HG02610 (cell line): ENCODE measurements around the gene CD80.

Experiments used
- ATAC-seq: cut with Tn5 transposase; IDR thresholded peaks from one replicate; pipeline ENCODE4 v1.9.1; 2021; ENCODE audit warnings: mild to moderate bottlenecking, moderate library complexity; ENCODE audit not compliant: unreplicated experiment

The CD80 gene

GRCh38 chr3:119500265-119500664 is 59.1 kb downstream of the CD80 start:
- no peak for ATAC-seq

GRCh38 chr3:119498186-119499011 is 61.0 kb downstream of the CD80 start, which contains the start of gene TIMMDC1:
TIMMDC1 (plus strand) TSS chr3:119498547; CDS start chr3:119498734, 187 bp downstream.
- ATAC-seq, result peak; percentile 98

- no peak for ATAC-seq
These were observed 61.6 kb downstream of the CD80 start for GRCh38 chr3:119497820-119498185.

- no peak for ATAC-seq
These were observed 64.8 kb downstream of the CD80 start for GRCh38 chr3:119494597-119494996.

- no peak for ATAC-seq
These were observed 66.6 kb downstream of the CD80 start for GRCh38 chr3:119492810-119493209.

GRCh38 chr3:119492128-119492527 is 67.3 kb downstream of the CD80 start:
- no peak for ATAC-seq

- no peak for ATAC-seq
These were observed 69.3 kb downstream of the CD80 start for GRCh38 chr3:119490153-119490552.

GRCh38 chr3:119485563-119485962 is 73.9 kb downstream of the CD80 start:
- no peak for ATAC-seq

GRCh38 chr3:119483101-119483500 is 76.3 kb downstream of the CD80 start:
- ATAC-seq, result no peak

GRCh38 chr3:119481079-119481478 is 78.3 kb downstream of the CD80 start:
- no peak for ATAC-seq
